Stimulated activated CD4-positive, alpha-beta T cell treated with anti-CD3 and anti-CD28 coated beads, Interleukin-1b, Interleukin-23, amount 100 ng/mL, for 48 hours (primary cell): ENCODE results near the gene NDNF.

Experiments
- DNase-seq: peaks from one replicate; pipeline ENCODE4 v3.0.0-alpha.2; 2020

NDNF gene

GRCh38 chr4:121014544-121014943 is 57.8 kb downstream of the NDNF start:
- no peak for DNase-seq

- DNase-seq: no peak
Observed at GRCh38 chr4:121011780-121012340, 60.5 kb downstream of the NDNF start.

- DNase-seq: no peak
Observed at GRCh38 chr4:121011138-121011537, 61.2 kb downstream of the NDNF start.

- DNase-seq: no peak
Observed at GRCh38 chr4:121009578-121010478, 62.5 kb downstream of the NDNF start.

- DNase-seq: no peak
Observed at GRCh38 chr4:121007660-121008059, 64.7 kb downstream of the NDNF start.

GRCh38 chr4:121003863-121004262 is 68.5 kb downstream of the NDNF start:
- no peak for DNase-seq

- DNase-seq: no peak
Observed at GRCh38 chr4:120995266-120996010, 76.9 kb downstream of the NDNF start.

GRCh38 chr4:120994521-120994920 is 77.8 kb downstream of the NDNF start:
- no peak for DNase-seq

- no peak for DNase-seq
Observed at GRCh38 chr4:120991885-120992284, 80.5 kb downstream of the NDNF start.

- no peak for DNase-seq
Observed at GRCh38 chr4:120990246-120990645, 82.1 kb downstream of the NDNF start.
